Natural killer cell (primary cell): ENCODE measurements around the gene FCHSD1. TPM values are rescaled to one million over a fixed set of nuclear protein-coding genes. Genes with fewer than 3 reads are reported as not detected.
A peak's percentile ranks its signal among the peaks of the same experiment; 100 is the strongest.

Source experiments
- ATAC-seq, 3 donors: fragments of 150-1000 bp in 2 of 3; fragments of 200-7000 bp in 1 of 3; cut with Tn5 transposase; 1 replicate in 1 of 3; 2 replicates in 2 of 3; pipeline ENCODE4 v1.10.0; 2021; ENCODE audit warnings: mild to moderate bottlenecking in 2 of 3, moderate library complexity in 2 of 3
- DNase-seq, 2 donors: peaks; one replicate each; pipeline versions ENCODE4 v3.0.0 to v3.0.0-alpha.2; 2013 to 2021; ENCODE audit warnings: mixed read lengths in 1 of 2
- H3K27ac ChIP-seq: one replicate; pipeline ENCODE4 v1.5.1; 2013; ENCODE audit warnings: mild to moderate bottlenecking, low read length
- H3K27me3 ChIP-seq: one replicate; pipeline ENCODE4 v1.6.1; 2013; ENCODE audit warnings: low read length; ENCODE audit not compliant: control insufficient read depth, insufficient read depth
- H3K36me3 ChIP-seq: one replicate; pipeline ENCODE4 v1.6.1; 2013; ENCODE audit warnings: low read length; ENCODE audit not compliant: control insufficient read depth, insufficient read depth
- H3K4me1 ChIP-seq: one replicate; pipeline ENCODE4 v1.6.1; 2013; ENCODE audit warnings: low read length; ENCODE audit not compliant: control insufficient read depth, insufficient read depth
- H3K4me3 ChIP-seq: one replicate; pipeline ENCODE4 v1.5.1; 2013; ENCODE audit warnings: low read length
- H3K9me3 ChIP-seq: one replicate; pipeline ENCODE4 v1.6.1; 2013; ENCODE audit warnings: low read length; ENCODE audit not compliant: control insufficient read depth, insufficient read depth
- H3K27ac Mint-ChIP-seq, 2 donors: one replicate each; pipeline ENCODE4 v1.8.0; 2022; ENCODE audit warnings: mild to moderate bottlenecking in 2 of 2, mixed read lengths in 2 of 2, moderate library complexity in 1 of 2
- H3K27me3 Mint-ChIP-seq, 2 donors: one replicate each; pipeline ENCODE4 v1.8.0; 2022; ENCODE audit warnings: low read depth in 2 of 2, mixed read lengths in 2 of 2
- H3K36me3 Mint-ChIP-seq: one replicate; pipeline ENCODE4 v1.8.0; 2022; ENCODE audit warnings: mixed read lengths
- H3K4me1 Mint-ChIP-seq, 2 donors: one replicate each; pipeline ENCODE4 v1.8.0; 2022; ENCODE audit warnings: mixed read lengths in 2 of 2
- H3K4me3 Mint-ChIP-seq: one replicate; pipeline ENCODE4 v1.8.0; 2022; ENCODE audit warnings: mild to moderate bottlenecking, moderate library complexity, mixed read lengths
- H3K9me3 Mint-ChIP-seq, 2 donors: one replicate each; pipeline ENCODE4 v1.8.0; 2022; ENCODE audit warnings: mixed read lengths in 2 of 2
- WGBS: methylation state at CpG from one replicate; pipeline ENCODE4 v1.1.7; 2013; ENCODE audit warnings: missing lambda C conversion rate; ENCODE audit not compliant: insufficient coverage; 5-methylcytosine and 5-hydroxymethylcytosine counted together
- intact Hi-C: fragments of 100-400 bp; cut with micrococcal nuclease; formaldehyde crosslinking; loops from one replicate; pipeline ENCODE4 v1.14.2; 2022
- total RNA-seq, 4 donors: library from RNA; stranded (reverse); fragments of 120-200 nt in 1 of 4; gene quantifications; one replicate each; pipeline versions ENCODE4 v1.2.3 to v1.2.4, GENCODE V29; 2013 to 2022
- TF ChIP-seq, protein P1 (sequence below): fragments of 200-600 bp; IDR thresholded peaks from one replicate; pipeline ENCODE4 v1.8.0; 2022; ENCODE audit warnings: antibody characterized with exemption

Gene FCHSD1
- total RNA-seq, 3 donors from 2014 or later (not counting 1 experiment from before 2014, with no cell fraction given), result 134 to 155 (median 147) TPM

DNA sequence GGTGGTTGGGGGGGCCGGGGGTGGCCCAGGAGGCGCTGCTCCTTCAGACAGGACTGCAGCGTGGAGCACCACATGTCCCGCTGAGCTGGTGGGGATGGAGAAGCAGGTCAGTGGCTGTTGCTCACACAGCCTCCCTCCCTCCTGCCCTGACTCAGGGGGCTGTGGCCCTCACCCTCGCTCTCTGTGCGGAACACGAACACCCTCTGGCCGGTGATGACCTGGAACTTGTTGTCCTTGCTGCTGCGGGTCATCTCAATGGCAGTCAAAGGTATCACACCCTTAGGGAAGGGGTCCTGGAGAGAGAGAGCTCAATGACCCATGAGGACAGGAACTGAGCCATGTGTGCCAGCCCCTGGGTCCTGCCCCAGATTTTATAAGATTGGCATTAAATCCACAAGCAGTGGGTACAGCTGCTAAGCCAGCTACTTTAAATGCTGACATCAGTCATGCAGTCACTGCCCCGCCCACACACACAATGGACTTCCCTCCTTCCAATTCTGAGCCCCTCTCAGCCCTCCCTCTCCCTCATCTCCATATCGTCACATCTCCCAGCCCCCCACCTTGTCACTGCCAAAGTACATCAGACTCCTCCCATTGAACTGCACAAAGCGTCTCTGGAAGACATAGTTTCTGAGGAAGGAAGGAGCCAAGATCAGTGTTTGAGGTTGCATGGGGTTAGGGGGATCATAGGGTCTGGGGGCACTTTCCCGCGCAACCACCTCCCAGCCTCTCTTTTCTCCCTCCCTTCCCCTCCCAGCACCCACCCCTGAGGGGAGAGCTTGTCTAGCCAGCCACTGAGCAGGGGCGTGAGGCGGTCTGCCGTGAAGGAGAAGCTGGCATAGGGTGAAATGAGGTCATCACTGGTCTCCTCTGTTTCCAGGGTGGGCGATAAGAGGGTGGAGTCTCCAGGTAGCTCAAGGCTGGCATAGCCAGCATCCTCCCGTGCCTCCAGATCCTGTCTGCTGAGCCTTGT, 21.9 kb upstream of the FCHSD1 start:
- no peak overlapping the region for H3K4me3 Mint-ChIP-seq
- no peaks in the 10 kb centered on the region for H3K4me1 ChIP-seq
- H3K36me3 Mint-ChIP-seq, result no peaks in the 10 kb centered on the region
- H3K27me3 Mint-ChIP-seq, result no peaks in the 10 kb centered on the region
- peaks cover 0 to 2% of the 10 kb centered on the region in 2 donors for H3K4me1 Mint-ChIP-seq
- no peak overlapping the region for H3K4me3 ChIP-seq
- 91% methylated on average over 15 of the region's 19 CpGs for WGBS
- H3K27ac Mint-ChIP-seq, result no peak overlapping the region
- TF ChIP-seq, protein P1, sequence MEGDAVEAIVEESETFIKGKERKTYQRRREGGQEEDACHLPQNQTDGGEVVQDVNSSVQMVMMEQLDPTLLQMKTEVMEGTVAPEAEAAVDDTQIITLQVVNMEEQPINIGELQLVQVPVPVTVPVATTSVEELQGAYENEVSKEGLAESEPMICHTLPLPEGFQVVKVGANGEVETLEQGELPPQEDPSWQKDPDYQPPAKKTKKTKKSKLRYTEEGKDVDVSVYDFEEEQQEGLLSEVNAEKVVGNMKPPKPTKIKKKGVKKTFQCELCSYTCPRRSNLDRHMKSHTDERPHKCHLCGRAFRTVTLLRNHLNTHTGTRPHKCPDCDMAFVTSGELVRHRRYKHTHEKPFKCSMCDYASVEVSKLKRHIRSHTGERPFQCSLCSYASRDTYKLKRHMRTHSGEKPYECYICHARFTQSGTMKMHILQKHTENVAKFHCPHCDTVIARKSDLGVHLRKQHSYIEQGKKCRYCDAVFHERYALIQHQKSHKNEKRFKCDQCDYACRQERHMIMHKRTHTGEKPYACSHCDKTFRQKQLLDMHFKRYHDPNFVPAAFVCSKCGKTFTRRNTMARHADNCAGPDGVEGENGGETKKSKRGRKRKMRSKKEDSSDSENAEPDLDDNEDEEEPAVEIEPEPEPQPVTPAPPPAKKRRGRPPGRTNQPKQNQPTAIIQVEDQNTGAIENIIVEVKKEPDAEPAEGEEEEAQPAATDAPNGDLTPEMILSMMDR, result no peak
- H3K36me3 ChIP-seq, result peaks cover 2% of the 10 kb centered on the region
- intact Hi-C loops, result no loop called here
- DNase-seq (no peak), ATAC-seq (no peak)
- no peaks in the 10 kb centered on the region for H3K9me3 ChIP-seq
- no peaks in the 10 kb centered on the region for H3K27me3 ChIP-seq
- H3K9me3 Mint-ChIP-seq, result no peaks in the 10 kb centered on the region
- H3K27ac ChIP-seq, result no peak overlapping the region

DNA sequence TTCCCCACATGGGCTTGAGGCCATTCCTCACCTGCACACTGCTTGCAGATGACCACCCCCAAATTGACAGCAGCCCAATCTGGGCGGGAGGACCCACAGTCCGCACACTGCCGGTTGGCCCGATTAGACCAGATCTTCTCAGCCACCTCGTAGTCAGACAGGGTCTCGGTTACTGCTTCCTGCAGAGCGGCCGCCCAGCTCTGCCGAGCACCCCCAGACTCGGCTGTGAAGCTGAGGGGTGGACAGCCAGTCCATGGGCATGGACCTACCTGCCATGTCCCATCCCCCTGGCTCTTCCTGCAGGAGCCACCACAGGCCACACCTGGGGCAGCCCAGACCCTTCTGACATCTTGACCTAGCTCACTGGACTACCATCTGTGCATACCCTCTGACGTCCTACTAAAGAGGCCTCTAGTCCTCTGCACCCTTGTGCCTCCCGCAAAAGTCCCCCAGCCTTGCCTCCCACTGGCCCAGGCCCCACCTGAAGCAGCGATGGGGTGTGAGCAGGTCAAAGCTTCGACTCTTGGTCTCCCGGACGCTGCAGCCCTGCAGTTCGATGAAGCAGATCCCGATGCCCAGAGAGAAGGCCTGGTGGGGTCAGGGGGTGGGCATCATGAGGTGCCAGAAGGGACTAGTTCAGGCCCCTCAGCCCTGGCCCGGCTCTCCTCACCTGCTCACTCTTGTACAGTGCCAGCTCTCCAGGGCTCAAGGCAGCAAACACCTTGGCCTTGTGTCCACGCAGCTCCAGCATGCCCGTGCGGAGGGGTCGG, 21.0 kb upstream of the FCHSD1 start:
- no peak overlapping the region for H3K4me3 Mint-ChIP-seq
- Histone ChIP-seq H3K27ac (no peak overlapping the region), H3K27me3 (no peaks in the 10 kb centered on the region), H3K4me3 (no peak overlapping the region), H3K9me3 (no peaks in the 10 kb centered on the region), H3K4me1 (no peaks in the 10 kb centered on the region), H3K36me3 (peaks cover 2% of the 10 kb centered on the region)
- intact Hi-C loops, result no loop called here
- 94% methylated on average over 23 of the region's 23 CpGs for WGBS
- no peaks in the 10 kb centered on the region for H3K27me3 Mint-ChIP-seq
- H3K9me3 Mint-ChIP-seq, result no peaks in the 10 kb centered on the region
- ATAC-seq (no peak), DNase-seq (no peak)
- H3K36me3 Mint-ChIP-seq, result no peaks in the 10 kb centered on the region
- H3K27ac Mint-ChIP-seq, result no peak overlapping the region
- TF ChIP-seq, protein P1, result no peak
- no peaks in the 10 kb centered on the region for H3K4me1 Mint-ChIP-seq

- Mint-ChIP-seq H3K4me3 (no peak overlapping the region), H3K4me1 (peaks cover 4 to 5% of the 10 kb centered on the region in 2 donors), H3K36me3 (no peaks in the 10 kb centered on the region), H3K27me3 (no peaks in the 10 kb centered on the region), H3K27ac (peak overlapping the region in 1 of 2 donors; percentile 6), H3K9me3 (no peaks in the 10 kb centered on the region)
- Histone ChIP-seq H3K4me1 (peaks cover 3% of the 10 kb centered on the region), H3K9me3 (no peaks in the 10 kb centered on the region), H3K27ac (no peak overlapping the region), H3K27me3 (no peaks in the 10 kb centered on the region), H3K36me3 (peaks cover 2% of the 10 kb centered on the region), H3K4me3 (no peak overlapping the region)
- DNase-seq (no peak), ATAC-seq (no peak)
- intact Hi-C loops, result loop anchor here (10.0 kb wide), 1 partner anchor 475 kb away; no protein-coding TSS in a partner anchor
- TF ChIP-seq, protein P1, result no peak
- 72% methylated on average over 4 of the region's 4 CpGs for WGBS
Observed at GRCh38 chr5:141669520-141669919, 18.3 kb upstream of the FCHSD1 start.
